CD14-positive monocyte (primary cell): ENCODE data around the gene PSEN1. TPM values are rescaled to one million over a fixed set of nuclear protein-coding genes. Genes with fewer than 3 reads are reported as not detected.

Source experiments
- DNase-seq, 3 donors: peaks; one replicate each; pipeline ENCODE4 v3.0.0-alpha.2; 2011 to 2022
- H2AFZ ChIP-seq: 2 replicates; pipeline ENCODE4 v1.6.0; 2012; ENCODE audit warnings: mild to moderate bottlenecking, low read depth, low read length, inconsistent platforms; ENCODE audit not compliant: insufficient read depth, poor library complexity, severe bottlenecking
- H3K27ac ChIP-seq, 2 donors: 1 replicate in 1 of 2; 2 replicates in 1 of 2; pipeline ENCODE4 v1.5.1; 2012 to 2013; ENCODE audit warnings: low read length in 2 of 2, control low read depth in 1 of 2, inconsistent platforms in 1 of 2, low read depth in 1 of 2, mild to moderate bottlenecking in 1 of 2
- H3K27me3 ChIP-seq, 2 donors: one replicate each; pipeline versions ENCODE4 v1.6.0 to v1.6.1; 2011 to 2013; ENCODE audit warnings: low read length in 2 of 2; ENCODE audit not compliant: control insufficient read depth in 2 of 2, insufficient read depth in 2 of 2
- H3K36me3 ChIP-seq, 2 donors: replicated peaks in 1 of 2; 1 replicate in 1 of 2; 2 replicates in 1 of 2; pipeline versions ENCODE4 v1.5.1 to v1.6.1; 2012 to 2013; ENCODE audit warnings: low read length in 2 of 2, control low read depth in 1 of 2, inconsistent platforms in 1 of 2, mild to moderate bottlenecking in 1 of 2; ENCODE audit not compliant: insufficient read depth in 2 of 2, control insufficient read depth in 1 of 2
- H3K4me1 ChIP-seq, 2 donors: 1 replicate in 1 of 2; 2 replicates in 1 of 2; pipeline versions ENCODE4 v1.5.1 to v1.6.1; 2012 to 2013; ENCODE audit warnings: low read length in 2 of 2, control low read depth in 1 of 2, inconsistent platforms in 1 of 2, mild to moderate bottlenecking in 1 of 2, moderate library complexity in 1 of 2; ENCODE audit not compliant: insufficient read depth in 2 of 2, control insufficient read depth in 1 of 2
- H3K4me2 ChIP-seq: replicated peaks from 2 replicates; pipeline ENCODE3; 2012; ENCODE audit warnings: low read length, moderate library complexity, mild to moderate bottlenecking; ENCODE audit not compliant: poor library complexity, severe bottlenecking; ENCODE audit errors: extremely low read depth
- H3K4me3 ChIP-seq, 3 experiments: fragments of 200-600 bp in 1 of 3; sonication (generic) in 1 of 3; replicated peaks in 1 of 3; 1 replicate in 2 of 3; 2 replicates in 1 of 3; pipeline ENCODE4 v1.5.1; 2011 to 2013; ENCODE audit warnings: low read length in 3 of 3, mild to moderate bottlenecking in 3 of 3, control low read depth in 2 of 3, low read depth in 2 of 3, inconsistent platforms in 1 of 3, moderate library complexity in 1 of 3
- H3K79me2 ChIP-seq: 2 replicates; pipeline ENCODE4 v1.6.0; 2012; ENCODE audit warnings: mild to moderate bottlenecking, control low read depth, inconsistent platforms, low read length, moderate library complexity; ENCODE audit not compliant: insufficient read depth
- H3K9ac ChIP-seq: 2 replicates; pipeline ENCODE4 v1.6.0; 2017; ENCODE audit warnings: low read length, mild to moderate bottlenecking; ENCODE audit not compliant: insufficient read depth, poor library complexity, severe bottlenecking
- H3K9me3 ChIP-seq, 2 donors: replicated peaks in 1 of 2; 1 replicate in 1 of 2; 2 replicates in 1 of 2; pipeline versions ENCODE4 v1.5.1 to v1.6.1; 2012 to 2013; ENCODE audit warnings: low read length in 2 of 2, control low read depth in 1 of 2; ENCODE audit not compliant: control insufficient read depth in 1 of 2, insufficient read depth in 1 of 2
- H4K20me1 ChIP-seq: 2 replicates; pipeline ENCODE4 v1.6.0; 2012; ENCODE audit warnings: mild to moderate bottlenecking, low read length, control low read depth, moderate library complexity; ENCODE audit not compliant: insufficient read depth
- H3K27ac Mint-ChIP-seq, 7 donors: one replicate each; pipeline ENCODE4 v1.8.0; 2020; ENCODE audit warnings: mild to moderate bottlenecking in 7 of 7, mixed read lengths in 7 of 7, moderate library complexity in 6 of 7, inconsistent platforms in 2 of 7
- H3K27me3 Mint-ChIP-seq, 3 donors: one replicate each; pipeline ENCODE4 v1.8.0; 2021 to 2022; ENCODE audit warnings: low read depth in 3 of 3, mild to moderate bottlenecking in 3 of 3, mixed read lengths in 3 of 3, moderate library complexity in 3 of 3, inconsistent platforms in 1 of 3
- H3K36me3 Mint-ChIP-seq, 2 donors: one replicate each; pipeline ENCODE4 v1.8.0; 2020; ENCODE audit warnings: mixed read lengths in 2 of 2, inconsistent platforms in 1 of 2, mild to moderate bottlenecking in 1 of 2
- H3K4me1 Mint-ChIP-seq: one replicate; pipeline ENCODE4 v1.8.0; 2020; ENCODE audit warnings: mild to moderate bottlenecking, mixed read lengths
- H3K4me3 Mint-ChIP-seq, 2 donors: one replicate each; pipeline ENCODE4 v1.8.0; 2020; ENCODE audit warnings: mild to moderate bottlenecking in 2 of 2, mixed read lengths in 2 of 2, moderate library complexity in 1 of 2
- H3K9me3 Mint-ChIP-seq, 7 donors: one replicate each; pipeline ENCODE4 v1.8.0; 2020 to 2022; ENCODE audit warnings: mixed read lengths in 7 of 7, mild to moderate bottlenecking in 6 of 7, moderate library complexity in 6 of 7, inconsistent platforms in 2 of 7
- CTCF ChIP-seq: fragments of 200-600 bp; IDR thresholded peaks from one replicate; pipeline ENCODE4 v1.8.0; 2022; ENCODE audit warnings: antibody characterized with exemption, mild to moderate bottlenecking
- WGBS: methylation state at CpG from one replicate; pipeline ENCODE4 v1.1.5; 2013; ENCODE audit warnings: missing lambda C conversion rate; ENCODE audit not compliant: insufficient coverage; 5-methylcytosine and 5-hydroxymethylcytosine counted together
- intact Hi-C, 2 donors: fragments of 100-400 bp; cut with micrococcal nuclease; formaldehyde crosslinking; loops; one replicate each; pipeline versions ENCODE4 v1.15.0 to v1.15.1; 2023
- polyA plus RNA-seq, 3 donors: library from polyadenylated mRNA; depleted of rRNA in 1 of 3; unstranded in 2 of 3; stranded (reverse) in 1 of 3; fragments of 300-500 nt in 2 of 3; fragments of >200 nt in 1 of 3; fragmentation: Illumina TruSeq in 2 of 3; gene quantifications; 1 replicate in 2 of 3; 2 replicates in 1 of 3; pipeline ENCODE4 v1.2.3, GENCODE V29; 2012 to 2021

Gene PSEN1
- polyA plus RNA-seq, 3 donors = 42.4 to 130 (median 85.6) TPM

GRCh38 chr14:73250317-73250713 is 114.0 kb downstream of the PSEN1 start:
- no peak overlapping the region for H3K27ac ChIP-seq
- WGBS = 100% methylated on average over 6 of the region's 11 CpGs
- H3K4me3 Mint-ChIP-seq = no peak overlapping the region
- H3K9me3 ChIP-seq = no peaks in the 10 kb centered on the region
- H3K4me1 Mint-ChIP-seq = peaks cover 15% of the 10 kb centered on the region
- no peak overlapping the region for H3K9ac ChIP-seq
- H3K4me2 ChIP-seq = no peak overlapping the region
- H3K79me2 ChIP-seq = no peaks in the 10 kb centered on the region
- DNase-seq = no peak
- no peak for TF ChIP-seq CTCF
- H4K20me1 ChIP-seq = no peaks in the 10 kb centered on the region
- H3K9me3 Mint-ChIP-seq = no peaks in the 10 kb centered on the region
- intact Hi-C loops = no loop called here
- no peak overlapping the region for H3K27ac Mint-ChIP-seq
- H2AFZ ChIP-seq = no peak overlapping the region
- peaks cover 7 to 14% (median 8%) of the 10 kb centered on the region in 3 donors for H3K27me3 Mint-ChIP-seq
- H3K4me1 ChIP-seq = peaks cover 8 to 23% of the 10 kb centered on the region in 2 donors
- H3K4me3 ChIP-seq = no peak overlapping the region
- no peaks in the 10 kb centered on the region for H3K36me3 Mint-ChIP-seq
- no peaks in the 10 kb centered on the region for H3K36me3 ChIP-seq
- peaks cover 0 to 4% of the 10 kb centered on the region in 2 donors for H3K27me3 ChIP-seq

GRCh38 chr14:73250781-73251500 is 114.6 kb downstream of the PSEN1 start:
- intact Hi-C loops = no loop called here
- Histone ChIP-seq H3K4me3 (no peak overlapping the region), H3K36me3 (no peaks in the 10 kb centered on the region), H2AFZ (no peak overlapping the region), H3K9me3 (no peaks in the 10 kb centered on the region), H3K4me2 (no peak overlapping the region), H3K79me2 (no peaks in the 10 kb centered on the region), H3K27me3 (no peaks in the 10 kb centered on the region), H3K27ac (no peak overlapping the region), H3K4me1 (peaks cover 3 to 17% of the 10 kb centered on the region in 2 donors), H3K9ac (no peak overlapping the region), H4K20me1 (no peaks in the 10 kb centered on the region)
- no peaks in the 10 kb centered on the region for H3K9me3 Mint-ChIP-seq
- no peaks in the 10 kb centered on the region for H3K36me3 Mint-ChIP-seq
- H3K27me3 Mint-ChIP-seq = peaks cover 5 to 12% (median 8%) of the 10 kb centered on the region in 3 donors
- DNase-seq = no peak
- 98% methylated on average over 25 of the region's 27 CpGs for WGBS
- peaks cover 14% of the 10 kb centered on the region for H3K4me1 Mint-ChIP-seq
- no peak for TF ChIP-seq CTCF
- H3K4me3 Mint-ChIP-seq = no peak overlapping the region
- no peak overlapping the region for H3K27ac Mint-ChIP-seq
